GM23248 (cell line): Measurements from ENCODE around the gene TBX1. TPM values are rescaled to one million over a fixed set of nuclear protein-coding genes. Genes with fewer than 3 reads are reported as not detected.

Experiments used
- DNase-seq: peaks from one replicate; pipeline ENCODE4 v3.0.0-alpha.2; 2015
- H2AFZ ChIP-seq: fragments of 200-600 bp; sonication (generic); 2 replicates; pipeline ENCODE4 v1.6.1; 2016; ENCODE audit warnings: antibody characterized with exemption
- H3F3A ChIP-seq: fragments of 200-600 bp; sonication (generic); 2 replicates; pipeline ENCODE4 v1.6.1; 2016; ENCODE audit warnings: mild to moderate bottlenecking, antibody characterized with exemption, mixed run types; ENCODE audit not compliant: insufficient read depth
- H3K27ac ChIP-seq: fragments of 200-600 bp; sonication (generic); 2 replicates; pipeline ENCODE4 v1.5.1; 2016; ENCODE audit warnings: mild to moderate bottlenecking
- H3K27me3 ChIP-seq: fragments of 200-600 bp; sonication (generic); replicated peaks from 2 replicates; pipeline ENCODE4 v1.6.1; 2016; ENCODE audit warnings: mild to moderate bottlenecking; ENCODE audit not compliant: insufficient read depth
- H3K36me3 ChIP-seq: fragments of 200-600 bp; sonication (generic); 2 replicates; pipeline ENCODE4 v1.6.1; 2016; ENCODE audit warnings: low read depth, mild to moderate bottlenecking
- H3K4me1 ChIP-seq: fragments of 200-600 bp; sonication (generic); 2 replicates; pipeline ENCODE4 v1.6.1; 2016; ENCODE audit warnings: mild to moderate bottlenecking; ENCODE audit not compliant: insufficient read depth
- H3K4me2 ChIP-seq: fragments of 200-600 bp; sonication (generic); one replicate; pipeline ENCODE4 v1.6.1; 2016; ENCODE audit warnings: mild to moderate bottlenecking; ENCODE audit not compliant: unreplicated experiment
- H3K4me3 ChIP-seq: fragments of 200-600 bp; sonication (generic); 2 replicates; pipeline ENCODE4 v1.5.1; 2016; ENCODE audit warnings: mild to moderate bottlenecking
- H3K79me2 ChIP-seq: fragments of 200-600 bp; sonication (generic); 2 replicates; pipeline ENCODE4 v1.6.1; 2016; ENCODE audit warnings: mild to moderate bottlenecking; ENCODE audit not compliant: insufficient read depth
- H3K9ac ChIP-seq: fragments of 200-600 bp; sonication (generic); 2 replicates; pipeline ENCODE4 v1.6.1; 2016; ENCODE audit warnings: mild to moderate bottlenecking
- H3K9me2 ChIP-seq: fragments of 200-600 bp; sonication (generic); 2 replicates; pipeline ENCODE4 v1.6.1; 2016; ENCODE audit warnings: mixed run types, mild to moderate bottlenecking, moderate library complexity; ENCODE audit not compliant: insufficient read depth
- H3K9me3 ChIP-seq: fragments of 200-600 bp; sonication (generic); one replicate; pipeline ENCODE4 v1.6.1; 2017; ENCODE audit warnings: low read depth
- H4K20me1 ChIP-seq: fragments of 200-600 bp; sonication (generic); 2 replicates; pipeline ENCODE4 v1.6.0; 2016; ENCODE audit not compliant: insufficient read depth
- EZH2 ChIP-seq: fragments of 200-600 bp; sonication (generic); IDR thresholded peaks from 2 replicates; pipeline ENCODE4 v1.6.1; 2018; ENCODE audit warnings: antibody characterized with exemption, mild to moderate bottlenecking; ENCODE audit not compliant: insufficient read depth, poor library complexity, severe bottlenecking
- EZH2phosphoT487 ChIP-seq: fragments of 200-600 bp; sonication (generic); IDR thresholded peaks from 2 replicates; pipeline ENCODE4 v1.6.1; 2018; ENCODE audit warnings: antibody characterized with exemption, moderate library complexity, mild to moderate bottlenecking, low read depth; ENCODE audit not compliant: insufficient read depth
- WGBS, 2 experiments: methylation state at CpG; one replicate each; pipeline ENCODE4 v1.1.6; 2015 to 2017; ENCODE audit warnings: low lambda C conversion rate in 2 of 2, low coverage in 1 of 2; ENCODE audit errors: missing lambda C conversion rate in 2 of 2; 5-methylcytosine and 5-hydroxymethylcytosine counted together
- in situ Hi-C: fragments of 300-500 bp; cut with MboI; formaldehyde crosslinking; loops from 2 replicates; pipeline ENCODE4 v1.15.0; 2020
- polyA plus RNA-seq: library from polyadenylated mRNA; unstranded; fragments of >200 nt; fragmentation: Nextera tagmentation; extraction: Ambion mirVana; gene quantifications from 2 replicates; pipeline ENCODE4 v1.2.1, GENCODE V29; 2016
- total RNA-seq: library from RNA; depleted of rRNA; stranded (reverse); fragments of >200 nt; shearing (Covaris generic); gene quantifications from 2 replicates; pipeline ENCODE4 v1.2.3, GENCODE V29; 2014

Gene TBX1
- total and polyA plus RNA-seq, 2 experiments from 2014 or later = 2.8 to 4.6 TPM

GRCh38 chr22:19739448-19739895 is 21.1 kb upstream of the TBX1 start:
- Histone ChIP-seq H3K27me3 (no peaks in the 10 kb centered on the region), H3K4me2 (no peak overlapping the region), H3K79me2 (no peaks in the 10 kb centered on the region), H3K4me1 (no peaks in the 10 kb centered on the region), H4K20me1 (no peaks in the 10 kb centered on the region), H3K27ac (no peak overlapping the region), H3K36me3 (no peaks in the 10 kb centered on the region), H3K9me3 (no peaks in the 10 kb centered on the region), H3K9me2 (no peaks in the 10 kb centered on the region), H2AFZ (no peak overlapping the region), H3F3A (no peaks in the 10 kb centered on the region), H3K4me3 (no peak overlapping the region), H3K9ac (no peak overlapping the region)
- in situ Hi-C loops = no loop called here
- WGBS, 2 experiments = 51 to 65% methylated on average over 13 to 15 of the region's 16 CpGs
- no peak for DNase-seq
- TF ChIP-seq EZH2 (no peak), EZH2phosphoT487 (no peak)

DNA sequence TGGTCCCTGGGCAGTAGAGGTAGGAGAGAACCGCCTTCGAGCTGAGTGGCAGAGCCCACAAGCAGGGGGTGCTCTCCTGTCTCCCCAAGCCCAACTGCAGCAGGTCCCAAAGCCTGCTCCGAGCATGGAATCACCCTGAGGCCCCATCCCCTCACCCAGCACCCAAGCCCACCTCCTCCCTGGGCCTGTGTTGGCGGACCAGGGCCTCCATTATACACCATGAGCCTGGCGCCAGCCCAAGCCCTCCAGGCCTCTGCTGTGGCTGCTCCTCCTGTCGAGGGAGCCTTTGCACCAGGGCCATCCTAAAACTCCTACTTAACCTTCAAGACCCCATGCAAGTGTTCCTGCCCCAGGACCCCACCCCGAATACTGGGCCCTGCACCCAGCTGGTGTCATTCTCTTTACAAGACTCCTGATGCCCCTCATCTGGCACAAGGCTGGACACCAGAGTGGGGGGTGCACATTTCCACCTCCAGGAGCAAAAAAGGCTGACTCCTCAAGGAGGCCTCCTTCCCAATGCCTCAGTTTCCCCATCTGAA is 20.6 kb upstream of the TBX1 start:
- Histone ChIP-seq H3K4me3 (no peak overlapping the region), H3K27ac (no peak overlapping the region), H4K20me1 (no peaks in the 10 kb centered on the region), H3K9me3 (no peaks in the 10 kb centered on the region), H2AFZ (no peak overlapping the region), H3K79me2 (no peaks in the 10 kb centered on the region), H3K36me3 (no peaks in the 10 kb centered on the region), H3K4me1 (no peaks in the 10 kb centered on the region), H3K9me2 (no peaks in the 10 kb centered on the region), H3K27me3 (no peaks in the 10 kb centered on the region), H3K9ac (no peak overlapping the region), H3K4me2 (no peak overlapping the region), H3F3A (no peaks in the 10 kb centered on the region)
- no peak for TF ChIP-seq EZH2
- no peak for TF ChIP-seq EZH2phosphoT487
- in situ Hi-C loops = no loop called here
- WGBS, 2 experiments = 82 to 83% methylated on average over 6 to 7 of the region's 7 CpGs
- no peak for DNase-seq

- in situ Hi-C loops = no loop called here
- no peak for TF ChIP-seq EZH2
- TF ChIP-seq EZH2phosphoT487 = no peak
- Histone ChIP-seq H3K9me3 (no peaks in the 10 kb centered on the region), H3F3A (no peaks in the 10 kb centered on the region), H3K27ac (no peak overlapping the region), H3K4me2 (no peak overlapping the region), H2AFZ (no peak overlapping the region), H3K4me1 (no peaks in the 10 kb centered on the region), H3K4me3 (no peak overlapping the region), H3K36me3 (no peaks in the 10 kb centered on the region), H3K9ac (no peak overlapping the region), H4K20me1 (no peaks in the 10 kb centered on the region), H3K9me2 (no peaks in the 10 kb centered on the region), H3K79me2 (no peaks in the 10 kb centered on the region), H3K27me3 (no peaks in the 10 kb centered on the region)
- 82 to 90% methylated on average over 11 to 15 of the region's 15 CpGs for WGBS, 2 experiments
- DNase-seq = no peak
Measured at GRCh38 chr22:19740586-19740985, 20.0 kb upstream of the TBX1 start.

DNA sequence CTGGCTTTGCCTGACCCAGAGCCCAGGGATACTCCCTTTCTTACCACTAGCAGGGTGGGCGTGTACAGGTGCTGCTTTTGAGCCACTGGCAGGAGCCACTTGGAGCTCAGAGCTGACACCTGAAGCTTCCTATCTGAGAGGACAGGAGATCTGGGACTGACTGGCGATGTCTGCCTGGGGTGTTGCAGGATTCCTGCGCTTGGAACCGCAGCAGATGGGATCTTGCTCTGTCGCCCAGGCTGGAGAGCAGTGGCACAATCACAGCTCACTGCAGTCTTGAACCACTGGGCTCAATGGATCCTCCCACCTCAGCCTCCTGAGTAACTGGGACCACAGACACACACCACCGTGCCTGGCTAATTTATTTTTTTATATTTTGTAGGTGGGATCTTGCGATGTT is 19.5 kb upstream of the TBX1 start:
- DNase-seq = no peak
- no peak overlapping the region for H3K4me2 ChIP-seq
- H3K36me3 ChIP-seq = no peaks in the 10 kb centered on the region
- H3K9me3 ChIP-seq = no peaks in the 10 kb centered on the region
- no peak overlapping the region for H3K27ac ChIP-seq
- no peaks in the 10 kb centered on the region for H4K20me1 ChIP-seq
- H3K79me2 ChIP-seq = no peaks in the 10 kb centered on the region
- H3F3A ChIP-seq = no peaks in the 10 kb centered on the region
- H3K27me3 ChIP-seq = no peaks in the 10 kb centered on the region
- H3K4me1 ChIP-seq = no peaks in the 10 kb centered on the region
- no peak overlapping the region for H2AFZ ChIP-seq
- TF ChIP-seq EZH2 = no peak
- no peak for TF ChIP-seq EZH2phosphoT487
- in situ Hi-C loops = no loop called here
- H3K9ac ChIP-seq = no peak overlapping the region
- WGBS, 2 experiments = 89 to 90% methylated on average over 7 of the region's 7 CpGs
- H3K9me2 ChIP-seq = no peaks in the 10 kb centered on the region
- no peak overlapping the region for H3K4me3 ChIP-seq
